ENCODE measurements around the gene MAP9. TPM values are rescaled to one million over a fixed set of nuclear protein-coding genes. Genes with fewer than 3 reads are reported as not detected.

The MAP9 gene

GRCh38 chr4:155299103-155299502 lies 77.7 kb downstream of the MAP9 start:
- no peak overlapping the region for H3K4me2 ChIP-seq (ENCODE audit: low read length)
- no peaks in the 10 kb centered on the region for H3K36me3 ChIP-seq (ENCODE audit: insufficient read depth, low read length)
- no peak overlapping the region for H3K9ac ChIP-seq (ENCODE audit: low read depth, low read length)
- H3K27me3 ChIP-seq (ENCODE audit: control insufficient read depth, insufficient read depth, low read length) = no peaks in the 10 kb centered on the region
- H3K4me3 ChIP-seq (ENCODE audit: low read length) = no peak overlapping the region
- no peaks in the 10 kb centered on the region for H3K4me1 ChIP-seq (ENCODE audit: control insufficient read depth, insufficient read depth, low read length)
- no peaks in the 10 kb centered on the region for H3K9me3 ChIP-seq (replicated peaks; ENCODE audit: low read length)

Small RNA genes lying within 50 kb of the gene (small RNA-seq; reads per million reads assigned to genes)
- gene AC097467.4 (not detected), gene YWHAEP4 (not detected)
